Subcutaneous adipose tissue (tissue), 4 donors: Measurements from ENCODE around the gene CIC. TPM values are rescaled to one million over a fixed set of nuclear protein-coding genes. Genes with fewer than 3 reads are reported as not detected.

Source experiments
- total RNA-seq, 4 donors: library from RNA; depleted of rRNA; stranded (reverse); fragments of >200 nt; gene quantifications; one replicate each; pipeline ENCODE4 v1.1.0, GENCODE V29; 2016
- TF ChIP-seq, protein P1 (sequence below): fragments of 450-650 bp; IDR thresholded peaks from one replicate; pipeline ENCODE4 v1.5.1; 2016; ENCODE audit warnings: low read depth, mild to moderate bottlenecking, control low read depth, antibody characterized with exemption, moderate library complexity

Gene CIC
- total RNA-seq, 4 donors from 2014 or later, result 12.4 to 49.9 (median 14.9) TPM

DNA sequence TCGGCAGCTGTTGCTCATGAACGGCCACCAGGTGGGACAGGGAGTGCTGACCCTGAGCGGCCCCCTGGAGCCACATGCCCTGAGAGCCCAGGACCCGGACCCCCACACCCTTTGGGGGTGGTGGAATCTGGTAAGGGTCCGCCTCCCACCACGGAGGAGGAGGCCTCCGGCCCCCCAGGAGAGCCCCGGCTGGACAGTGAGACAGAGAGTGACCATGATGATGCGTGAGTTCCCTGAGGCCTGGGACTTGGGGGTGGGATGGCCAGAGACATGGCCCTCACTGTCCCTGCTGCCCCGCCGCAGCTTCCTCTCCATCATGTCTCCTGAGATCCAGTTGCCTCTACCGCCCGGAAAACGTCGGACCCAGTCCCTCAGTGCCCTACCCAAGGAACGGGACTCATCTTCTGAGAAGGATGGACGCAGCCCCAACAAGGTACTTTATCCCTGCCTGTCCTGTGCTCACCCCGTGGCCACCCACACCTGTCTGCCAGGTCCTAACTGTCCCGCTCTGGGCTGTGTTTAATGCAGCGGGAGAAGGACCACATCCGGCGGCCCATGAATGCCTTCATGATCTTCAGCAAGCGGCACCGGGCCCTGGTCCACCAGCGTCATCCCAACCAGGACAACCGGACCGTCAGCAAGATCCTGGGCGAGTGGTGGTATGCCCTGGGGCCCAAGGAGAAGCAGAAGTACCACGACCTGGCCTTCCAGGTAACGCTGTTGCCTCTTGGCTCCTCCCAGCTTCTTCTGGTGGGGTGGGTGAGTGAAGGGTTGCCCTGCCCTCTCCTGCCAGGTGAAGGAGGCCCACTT, 18.2 kb downstream of the CIC start:
- TF ChIP-seq, protein P1, sequence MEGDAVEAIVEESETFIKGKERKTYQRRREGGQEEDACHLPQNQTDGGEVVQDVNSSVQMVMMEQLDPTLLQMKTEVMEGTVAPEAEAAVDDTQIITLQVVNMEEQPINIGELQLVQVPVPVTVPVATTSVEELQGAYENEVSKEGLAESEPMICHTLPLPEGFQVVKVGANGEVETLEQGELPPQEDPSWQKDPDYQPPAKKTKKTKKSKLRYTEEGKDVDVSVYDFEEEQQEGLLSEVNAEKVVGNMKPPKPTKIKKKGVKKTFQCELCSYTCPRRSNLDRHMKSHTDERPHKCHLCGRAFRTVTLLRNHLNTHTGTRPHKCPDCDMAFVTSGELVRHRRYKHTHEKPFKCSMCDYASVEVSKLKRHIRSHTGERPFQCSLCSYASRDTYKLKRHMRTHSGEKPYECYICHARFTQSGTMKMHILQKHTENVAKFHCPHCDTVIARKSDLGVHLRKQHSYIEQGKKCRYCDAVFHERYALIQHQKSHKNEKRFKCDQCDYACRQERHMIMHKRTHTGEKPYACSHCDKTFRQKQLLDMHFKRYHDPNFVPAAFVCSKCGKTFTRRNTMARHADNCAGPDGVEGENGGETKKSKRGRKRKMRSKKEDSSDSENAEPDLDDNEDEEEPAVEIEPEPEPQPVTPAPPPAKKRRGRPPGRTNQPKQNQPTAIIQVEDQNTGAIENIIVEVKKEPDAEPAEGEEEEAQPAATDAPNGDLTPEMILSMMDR, result no peak

DNA sequence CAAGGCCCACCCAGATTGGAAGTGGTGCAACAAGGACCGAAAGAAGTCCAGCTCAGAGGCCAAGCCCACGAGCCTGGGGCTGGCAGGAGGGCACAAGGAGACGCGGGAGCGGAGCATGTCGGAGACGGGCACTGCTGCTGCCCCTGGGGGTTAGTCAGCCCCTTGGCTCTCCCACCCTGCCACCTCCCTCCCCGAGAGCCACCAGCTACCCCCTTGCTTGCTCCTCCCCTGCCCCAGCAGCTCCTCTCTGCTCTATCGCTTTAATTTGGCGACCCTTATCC, 18.7 kb downstream of the CIC start:
- TF ChIP-seq, protein P1, result no peak

DNA sequence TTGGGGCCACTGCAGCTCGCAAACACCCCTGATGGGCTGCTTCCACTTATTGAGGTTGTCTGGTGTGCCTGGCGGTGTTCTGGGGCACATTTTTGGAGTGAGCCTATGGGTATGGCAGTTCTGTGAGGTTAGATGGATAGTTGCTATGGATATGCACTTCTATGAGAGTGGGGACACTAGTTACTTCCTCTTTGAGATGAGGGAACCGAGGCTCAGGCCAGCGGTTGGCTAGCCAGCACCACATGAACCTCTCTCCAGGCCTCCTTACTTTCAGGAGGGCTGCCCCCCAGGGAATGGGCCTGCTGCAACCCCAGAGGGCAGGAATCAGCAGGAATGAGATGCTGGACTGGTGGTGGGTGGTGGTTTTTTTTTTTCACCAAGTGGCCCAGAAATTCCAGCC, 19.3 kb downstream of the CIC start:
- TF ChIP-seq, protein P1, result no peak

DNA sequence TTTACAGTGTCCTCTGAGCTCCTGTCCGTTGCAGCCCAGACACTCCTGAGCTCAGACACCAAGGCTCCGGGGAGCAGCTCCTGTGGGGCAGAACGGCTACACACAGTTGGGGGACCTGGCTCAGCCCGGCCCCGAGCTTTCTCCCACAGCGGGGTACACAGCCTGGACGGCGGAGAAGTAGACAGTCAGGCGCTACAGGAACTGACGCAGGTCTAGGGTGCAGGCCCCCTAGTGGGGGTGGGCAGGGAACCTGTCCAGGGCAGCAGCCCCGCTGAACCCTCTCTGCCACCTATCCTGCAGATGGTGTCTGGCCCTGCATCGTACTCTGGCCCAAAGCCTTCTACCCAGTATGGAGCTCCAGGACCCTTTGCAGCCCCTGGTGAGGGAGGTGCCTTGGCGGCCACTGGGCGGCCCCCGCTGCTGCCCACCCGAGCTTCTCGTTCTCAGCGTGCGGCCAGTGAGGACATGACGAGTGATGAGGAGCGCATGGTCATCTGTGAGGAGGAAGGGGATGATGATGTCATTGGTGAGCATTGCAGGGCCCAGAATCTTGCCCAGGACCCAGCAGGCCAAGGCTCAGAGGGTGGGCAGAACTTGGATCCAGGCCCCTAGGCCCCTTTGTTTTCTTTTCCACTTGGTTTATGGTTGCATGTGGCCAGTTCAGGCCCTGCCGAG, 20.0 kb downstream of the CIC start:
- TF ChIP-seq, protein P1, result no peak

DNA sequence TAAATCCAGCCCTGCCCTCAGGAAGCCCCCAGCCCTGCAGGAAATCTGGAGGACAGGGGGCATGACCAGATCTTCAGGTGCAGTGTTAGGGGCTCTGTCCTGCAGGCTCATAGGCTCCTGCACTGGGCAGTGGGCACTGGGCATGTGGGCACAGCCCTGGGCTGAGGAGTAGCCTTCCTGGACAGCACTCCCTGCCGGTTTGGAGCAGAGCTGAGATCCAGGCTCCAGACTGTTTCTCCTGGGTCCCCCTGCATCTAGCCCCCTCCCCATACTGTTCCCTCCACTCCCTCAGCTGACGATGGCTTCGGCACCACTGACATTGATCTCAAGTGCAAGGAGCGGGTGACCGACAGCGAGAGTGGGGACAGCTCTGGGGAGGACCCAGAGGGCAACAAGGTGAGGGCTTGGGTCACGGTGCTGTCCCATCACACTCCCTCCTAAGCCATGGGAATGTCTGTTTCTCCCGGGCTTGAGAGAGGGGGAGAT, 20.5 kb downstream of the CIC start:
- TF ChIP-seq, protein P1, result no peak

DNA sequence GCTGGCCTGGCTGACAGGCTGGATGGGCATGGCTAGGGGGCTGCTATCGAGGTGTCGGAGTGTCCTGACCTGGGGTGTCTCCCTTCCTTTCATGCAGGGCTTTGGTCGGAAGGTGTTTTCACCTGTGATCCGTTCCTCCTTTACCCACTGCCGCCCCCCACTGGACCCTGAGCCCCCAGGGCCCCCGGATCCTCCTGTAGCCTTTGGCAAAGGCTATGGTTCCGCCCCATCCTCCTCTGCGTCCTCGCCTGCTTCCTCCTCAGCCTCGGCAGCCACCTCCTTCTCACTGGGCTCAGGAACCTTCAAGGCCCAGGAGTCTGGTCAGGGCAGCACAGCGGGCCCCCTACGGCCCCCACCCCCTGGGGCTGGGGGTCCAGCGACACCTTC, 21.1 kb downstream of the CIC start:
- TF ChIP-seq, protein P1, result no peak
